SH-SY5Y (cell line): ENCODE results near the gene OAF.

Experiments
- GATA2 ChIP-seq: IDR thresholded peaks from 2 replicates; pipeline ENCODE4 v1.6.1; 2011; ENCODE audit warnings: mild to moderate bottlenecking, low read depth, low read length
- GATA3 ChIP-seq: IDR thresholded peaks from 2 replicates; pipeline ENCODE4 v1.6.1; 2011; ENCODE audit warnings: low read depth, mild to moderate bottlenecking, low read length, moderate library complexity

DNA sequence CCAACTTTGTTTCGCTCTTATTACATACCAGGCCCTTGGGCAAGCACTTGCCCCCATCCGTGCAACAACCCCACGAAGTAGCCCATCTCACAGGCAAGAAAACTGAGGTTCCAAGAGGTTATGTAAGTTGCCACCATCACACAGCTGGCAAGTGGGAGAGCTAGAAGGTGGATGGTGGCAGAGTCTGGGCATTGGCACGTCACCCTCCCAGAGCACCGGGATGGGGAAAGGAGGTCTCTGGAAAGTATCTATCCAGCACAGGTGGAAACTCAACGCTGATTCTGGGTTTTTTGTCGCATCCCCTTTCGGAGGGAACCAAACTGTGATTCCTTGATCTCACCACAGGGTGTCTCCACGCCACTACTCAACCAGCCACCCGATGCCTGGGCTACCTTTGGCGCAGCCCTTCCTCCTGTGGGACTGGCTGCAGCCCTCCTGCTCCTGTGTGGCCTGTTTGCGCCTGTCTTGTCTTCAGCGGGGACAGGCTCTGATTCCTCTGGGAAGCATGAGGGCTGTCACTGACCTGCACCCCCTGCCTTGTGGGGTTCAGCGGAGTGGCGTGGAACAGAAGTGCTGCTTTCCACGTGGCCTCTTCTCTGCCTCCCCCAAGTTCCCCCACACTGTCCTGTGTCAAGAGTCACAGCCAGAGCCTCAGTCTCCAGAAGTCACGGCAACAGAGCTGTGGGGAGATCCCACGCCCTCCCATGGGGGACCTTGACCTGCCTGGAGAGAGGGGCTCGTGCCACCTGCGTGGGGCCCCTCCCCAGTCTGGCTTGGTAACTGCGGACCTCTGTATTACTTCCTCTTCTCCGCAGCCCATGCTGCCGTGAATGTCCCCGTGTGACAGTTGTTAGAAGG is 38.5 kb upstream of the OAF start:
- TF ChIP-seq GATA2 (no peak), GATA3 (no peak)
